SU-DHL-6 (cell line): Measurements from ENCODE around the gene ARPC5.

ENCODE experiments used
- H2AFZ ChIP-seq: fragments of 200-600 bp; sonication (generic); 2 replicates; pipeline ENCODE4 v1.6.1; 2014; ENCODE audit warnings: low read depth, mild to moderate bottlenecking, moderate library complexity, mixed read lengths, antibody characterized with exemption, low read length; ENCODE audit not compliant: severe bottlenecking
- H3F3A ChIP-seq: fragments of 200-600 bp; shearing (Covaris generic); 2 replicates; pipeline ENCODE4 v1.6.0; 2016; ENCODE audit warnings: antibody characterized with exemption, mild to moderate bottlenecking; ENCODE audit not compliant: insufficient read depth
- H3K27ac ChIP-seq: fragments of 200-600 bp; sonication (generic); 2 replicates; pipeline ENCODE4 v1.5.1; 2016; ENCODE audit warnings: low read depth, mild to moderate bottlenecking, low read length, moderate library complexity, mixed read lengths
- H3K27me3 ChIP-seq: fragments of 200-600 bp; sonication (generic), shearing (Covaris generic); 2 replicates; pipeline ENCODE4 v1.6.0; 2014; ENCODE audit warnings: mild to moderate bottlenecking, low read length
- H3K36me3 ChIP-seq: fragments of 200-600 bp; sonication (generic); 2 replicates; pipeline ENCODE4 v1.6.1; 2014; ENCODE audit warnings: mild to moderate bottlenecking, low read length, mixed read lengths
- H3K4me2 ChIP-seq: fragments of 300-600, 200-600 bp; shearing (Covaris generic), sonication (generic); 2 replicates; pipeline ENCODE4 v1.6.0; 2014; ENCODE audit warnings: low read length, low read depth, mild to moderate bottlenecking; ENCODE audit not compliant: poor library complexity, severe bottlenecking
- H3K4me3 ChIP-seq: fragments of 200-600 bp; sonication (generic); 2 replicates; pipeline ENCODE4 v1.5.1; 2014; ENCODE audit warnings: antibody characterized with exemption, low read length, mild to moderate bottlenecking, mixed read lengths; ENCODE audit not compliant: insufficient read depth, poor library complexity, severe bottlenecking
- H3K79me2 ChIP-seq: fragments of 200-600 bp; sonication (generic); 2 replicates; pipeline ENCODE4 v1.6.1; 2014; ENCODE audit warnings: mild to moderate bottlenecking, low read length, moderate library complexity; ENCODE audit not compliant: insufficient read depth
- H3K9ac ChIP-seq: fragments of 200-600 bp; sonication (generic); 2 replicates; pipeline ENCODE4 v1.7.0; 2014; ENCODE audit warnings: mild to moderate bottlenecking, low read length
- H3K9me2 ChIP-seq: fragments of 200-600 bp; sonication (generic); replicated peaks from 2 replicates; pipeline ENCODE4 v1.6.1; 2014; ENCODE audit warnings: low read length; ENCODE audit not compliant: insufficient read depth
- H3K9me3 ChIP-seq: fragments of 200-600 bp; sonication (generic); 2 replicates; pipeline ENCODE4 v1.6.1; 2014; ENCODE audit warnings: low read length, mixed read lengths; ENCODE audit not compliant: insufficient read depth
- H4K20me1 ChIP-seq: fragments of 200-600 bp; sonication (generic); 2 replicates; pipeline ENCODE4 v1.6.1; 2014; ENCODE audit warnings: low read depth, mild to moderate bottlenecking, antibody characterized with exemption, low read length, moderate library complexity, mixed read lengths
- CTCF ChIP-seq: fragments of 200-600 bp; sonication (generic); IDR thresholded peaks from one replicate; pipeline ENCODE4 v1.5.1; 2017; ENCODE audit warnings: antibody characterized with exemption, mild to moderate bottlenecking, low read length, moderate library complexity; ENCODE audit not compliant: insufficient read depth, poor library complexity, severe bottlenecking
- EZH2phosphoT487 ChIP-seq: fragments of 200-600 bp; sonication (generic), shearing (Covaris generic); conservative IDR thresholded peaks from 2 replicates; pipeline ENCODE4 v1.6.1; 2018; ENCODE audit warnings: mild to moderate bottlenecking, antibody characterized with exemption, low read length, moderate library complexity, mixed read lengths

Gene ARPC5

DNA sequence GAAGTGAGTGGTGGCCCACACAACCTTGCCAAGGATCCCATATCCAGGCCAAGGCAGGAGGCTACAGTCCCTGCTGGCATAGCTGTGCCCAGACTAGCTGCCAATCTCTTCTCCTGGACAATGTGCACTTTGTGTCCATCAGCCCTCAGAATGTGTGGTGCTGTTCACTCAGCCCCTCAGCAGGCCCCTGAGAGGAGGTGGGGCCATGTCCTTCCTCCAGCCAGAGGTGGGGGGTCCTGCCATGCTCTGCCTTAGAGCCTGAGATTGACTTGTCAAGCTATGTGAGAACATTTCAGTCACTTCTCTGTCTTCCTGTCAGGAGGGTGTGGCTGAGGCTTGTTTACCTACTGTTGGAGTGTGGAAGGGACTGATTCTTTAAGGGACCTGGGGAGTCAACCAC lies 46.8 kb downstream of the ARPC5 start:
- no peaks in the 10 kb centered on the region for H3K36me3 ChIP-seq
- no peaks in the 10 kb centered on the region for H3K27me3 ChIP-seq
- no peak overlapping the region for H3K9ac ChIP-seq
- H4K20me1 ChIP-seq, result no peaks in the 10 kb centered on the region
- H3K4me2 ChIP-seq, result no peak overlapping the region
- H2AFZ ChIP-seq, result no peak overlapping the region
- no peaks in the 10 kb centered on the region for H3K9me3 ChIP-seq
- H3K9me2 ChIP-seq, result no peaks in the 10 kb centered on the region
- no peak overlapping the region for H3K27ac ChIP-seq
- H3F3A ChIP-seq, result no peaks in the 10 kb centered on the region
- no peak overlapping the region for H3K4me3 ChIP-seq
- no peaks in the 10 kb centered on the region for H3K79me2 ChIP-seq
- TF ChIP-seq EZH2phosphoT487 (no peak), CTCF (no peak)

DNA sequence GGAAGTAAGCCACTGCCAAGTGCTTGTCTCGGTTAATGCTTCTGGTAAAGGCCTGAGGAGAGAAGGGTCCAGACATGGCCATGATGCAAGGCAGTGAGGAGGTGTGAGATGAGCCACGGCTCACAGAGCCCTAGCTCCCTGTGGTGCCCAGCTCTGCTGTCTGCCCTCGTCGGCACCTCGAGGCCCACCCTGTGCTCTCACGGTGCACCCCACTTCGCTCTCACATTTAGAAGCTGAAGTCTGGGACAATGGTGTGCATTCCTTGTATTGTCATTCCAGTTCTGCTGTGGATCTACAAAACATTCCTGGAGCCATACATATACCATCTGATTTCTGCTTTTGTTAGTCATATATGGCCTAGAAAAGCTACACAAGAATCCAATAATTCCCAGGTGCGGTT lies 48.7 kb downstream of the ARPC5 start:
- H3K9me2 ChIP-seq, result no peaks in the 10 kb centered on the region
- H3K27me3 ChIP-seq, result no peaks in the 10 kb centered on the region
- no peak overlapping the region for H3K9ac ChIP-seq
- H3K4me2 ChIP-seq, result no peak overlapping the region
- no peaks in the 10 kb centered on the region for H3F3A ChIP-seq
- H3K4me3 ChIP-seq, result no peak overlapping the region
- H2AFZ ChIP-seq, result no peak overlapping the region
- no peaks in the 10 kb centered on the region for H4K20me1 ChIP-seq
- H3K79me2 ChIP-seq, result no peaks in the 10 kb centered on the region
- H3K36me3 ChIP-seq, result no peaks in the 10 kb centered on the region
- TF ChIP-seq EZH2phosphoT487, result no peak
- no peak for TF ChIP-seq CTCF
- no peak overlapping the region for H3K27ac ChIP-seq
- no peaks in the 10 kb centered on the region for H3K9me3 ChIP-seq

- H3K4me2 ChIP-seq, result no peak overlapping the region
- H2AFZ ChIP-seq, result no peak overlapping the region
- no peak overlapping the region for H3K27ac ChIP-seq
- H3K9me2 ChIP-seq, result no peaks in the 10 kb centered on the region
- no peak overlapping the region for H3K9ac ChIP-seq
- no peak overlapping the region for H3K4me3 ChIP-seq
- H4K20me1 ChIP-seq, result no peaks in the 10 kb centered on the region
- no peaks in the 10 kb centered on the region for H3K27me3 ChIP-seq
- no peaks in the 10 kb centered on the region for H3K9me3 ChIP-seq
- H3K79me2 ChIP-seq, result no peaks in the 10 kb centered on the region
- H3F3A ChIP-seq, result no peaks in the 10 kb centered on the region
- no peaks in the 10 kb centered on the region for H3K36me3 ChIP-seq
- TF ChIP-seq CTCF (no peak), EZH2phosphoT487 (no peak)
Observed at GRCh38 chr1:183586455-183586854, 49.1 kb downstream of the ARPC5 start.
